ENCODE data around the gene PLXNA3. TPM values are rescaled to one million over a fixed set of nuclear protein-coding genes. Genes with fewer than 3 reads are reported as not detected.

PLXNA3 gene
- total and polyA plus RNA-seq, 8 donors: 2.3 to 296 (median 13.9) TPM

- TF ChIP-seq POLR2AphosphoS5 (IDR thresholded peaks at IDR 0.05): peak; percentile 41 to 71 (median 61)
- TF ChIP-seq POLR2A (IDR thresholded peaks at IDR 0.05): no peak
- Histone ChIP-seq H3K9me3 (no peaks in the 10 kb centered on the region), H3K4me3 (peak overlapping the region; percentile 62 to 77 (median 74)), H3K4me1 (peaks cover 0 to 36% (median 12%) of the 10 kb centered on the region in 4 donors), H3K36me3 (peaks cover 0 to 5% (median 4%) of the 10 kb centered on the region in 4 donors), H3K27me3 (peaks cover 0 to 9% (median 0%) of the 10 kb centered on the region in 3 donors), H3K27ac (peak overlapping the region; percentile 91 to 98 (median 93))
- intact Hi-C loops (cut with DNase I; ENCODE audit: low total_unique reads): no loop called here
- WGBS, 5 donors: 0 to 43% (median 18%) methylated on average over 7 to 29 of the region's 29 CpGs; no CpG with 5 or more reads in 1 of the 5 donors
- DNase-seq: peak; percentile 67 to 85
Measured at GRCh38 chrX:154411981-154412340, 46.1 kb upstream of the PLXNA3 start.

DNA sequence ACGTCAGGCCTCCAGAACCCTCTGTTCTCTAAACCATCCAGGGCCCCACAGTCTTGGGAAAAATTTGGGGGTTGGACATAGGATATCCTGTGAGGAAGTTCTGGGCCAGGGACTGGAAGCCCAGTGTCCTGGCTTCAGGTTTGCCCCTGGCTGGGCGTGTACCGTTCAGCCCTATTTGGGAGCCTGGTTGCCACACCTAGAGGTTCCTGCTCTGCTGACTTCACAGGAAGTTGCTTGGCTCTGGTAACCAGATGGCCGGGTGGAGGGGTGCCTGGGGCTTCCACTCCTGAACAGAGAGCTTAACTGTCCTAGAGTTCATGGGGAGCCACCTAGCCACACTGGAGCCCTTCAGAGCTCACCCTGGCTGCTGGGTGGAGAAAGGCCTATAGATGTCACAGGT, 45.6 kb upstream of the PLXNA3 start:
- DNase-seq: no peak
- H3K9me3 ChIP-seq: no peaks in the 10 kb centered on the region
- H3K36me3 ChIP-seq: peaks cover 0 to 5% (median 4%) of the 10 kb centered on the region in 4 donors
- H3K27me3 ChIP-seq: peaks cover 0 to 9% (median 0%) of the 10 kb centered on the region in 3 donors
- WGBS, 5 donors: 12 to 47% (median 20%) methylated on average over 1 to 4 of the region's 4 CpGs
- peak overlapping the region; percentile 62 to 77 (median 74) for H3K4me3 ChIP-seq
- TF ChIP-seq EP300 (IDR thresholded peaks at IDR 0.05): no peak
- no peak for TF ChIP-seq CTCF (IDR thresholded peaks at IDR 0.05)
- no peak for TF ChIP-seq POLR2A (IDR thresholded peaks at IDR 0.05)
- TF ChIP-seq POLR2AphosphoS5 (IDR thresholded peaks at IDR 0.05): no peak
- H3K27ac ChIP-seq: peak overlapping the region; percentile 91 to 98 (median 93)
- intact Hi-C loops (cut with DNase I; ENCODE audit: low total_unique reads): no loop called here
- peaks cover 0 to 36% (median 12%) of the 10 kb centered on the region in 4 donors for H3K4me1 ChIP-seq

- TF ChIP-seq EP300 (IDR thresholded peaks at IDR 0.05) (no peak), POLR2A (IDR thresholded peaks at IDR 0.05) (no peak), CTCF (IDR thresholded peaks at IDR 0.05) (no peak), POLR2AphosphoS5 (IDR thresholded peaks at IDR 0.05) (no peak)
- no peaks in the 10 kb centered on the region for H3K9me3 ChIP-seq
- H3K36me3 ChIP-seq: peaks cover 0 to 5% (median 4%) of the 10 kb centered on the region in 4 donors
- peak overlapping the region in 2 of 5 donors; percentile 96 to 98 for H3K27ac ChIP-seq
- H3K4me3 ChIP-seq: no peak overlapping the region
- DNase-seq: no peak
- intact Hi-C loops (cut with DNase I; ENCODE audit: low total_unique reads): no loop called here
- H3K4me1 ChIP-seq: peaks cover 0 to 35% (median 12%) of the 10 kb centered on the region in 4 donors
- peaks cover 0 to 9% (median 0%) of the 10 kb centered on the region in 3 donors for H3K27me3 ChIP-seq
- WGBS, 5 donors: 55 to 67% (median 59%) methylated on average over 5 to 8 of the region's 8 CpGs; no CpG with 5 or more reads in 1 of the 5 donors
Measured at GRCh38 chrX:154413142-154413541, 44.9 kb upstream of the PLXNA3 start.

- TF ChIP-seq EP300 (IDR thresholded peaks at IDR 0.05) (no peak), POLR2A (IDR thresholded peaks at IDR 0.05) (no peak), CTCF (IDR thresholded peaks at IDR 0.05) (no peak), POLR2AphosphoS5 (IDR thresholded peaks at IDR 0.05) (no peak)
- intact Hi-C loops (cut with DNase I; ENCODE audit: low total_unique reads): no loop called here
- Histone ChIP-seq H3K9me3 (no peaks in the 10 kb centered on the region), H3K4me3 (no peak overlapping the region), H3K27me3 (peaks cover 0 to 9% (median 0%) of the 10 kb centered on the region in 3 donors), H3K36me3 (peaks cover 0 to 17% (median 15%) of the 10 kb centered on the region in 4 donors), H3K4me1 (peaks cover 0 to 11% (median 9%) of the 10 kb centered on the region in 4 donors), H3K27ac (no peak overlapping the region)
- WGBS, 5 donors: 65 to 87% (median 79%) methylated on average over 5 to 7 of the region's 7 CpGs
- no peak for DNase-seq
Measured at GRCh38 chrX:154417157-154417556, 40.9 kb upstream of the PLXNA3 start.

DNA sequence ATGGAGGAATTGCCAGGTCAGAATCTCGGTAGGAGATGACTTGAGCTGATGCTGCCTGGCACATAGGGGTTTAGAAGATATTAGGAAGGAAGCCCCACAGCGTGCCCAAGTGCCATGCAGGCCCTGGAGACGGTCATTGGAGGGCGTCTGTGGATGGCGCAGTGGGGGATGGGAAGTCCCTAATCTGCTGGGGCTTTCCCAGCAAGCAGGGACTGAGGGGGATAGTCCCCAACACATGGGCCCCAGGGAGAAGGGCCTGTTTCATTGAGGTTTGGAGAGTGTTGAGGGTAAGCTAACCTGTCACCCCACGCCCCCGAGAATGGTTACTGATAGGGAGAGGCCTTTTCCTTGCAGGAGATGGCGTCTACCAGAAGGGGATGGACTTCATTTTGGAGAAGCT, 38.9 kb upstream of the PLXNA3 start:
- DNase-seq: no peak
- Histone ChIP-seq H3K27me3 (no peaks in the 10 kb centered on the region), H3K27ac (no peak overlapping the region)

More for the DNA sequence above, 38.9 kb upstream of the PLXNA3 start:
- Histone ChIP-seq H3K36me3 (peaks cover 0 to 17% (median 12%) of the 10 kb centered on the region in 4 donors), H3K4me3 (no peak overlapping the region), H3K9me3 (no peaks in the 10 kb centered on the region), H3K4me1 (no peaks in the 10 kb centered on the region)
- intact Hi-C loops (cut with DNase I; ENCODE audit: low total_unique reads): no loop called here
- no peak for TF ChIP-seq EP300 (IDR thresholded peaks at IDR 0.05)
- TF ChIP-seq POLR2A (IDR thresholded peaks at IDR 0.05): no peak
- TF ChIP-seq CTCF (IDR thresholded peaks at IDR 0.05): no peak
- no peak for TF ChIP-seq POLR2AphosphoS5 (IDR thresholded peaks at IDR 0.05)
- 81 to 89% (median 88%) methylated on average over 8 of the region's 8 CpGs for WGBS, 5 donors
